AG10803 (cell line): ENCODE measurements around the gene STARD13.
A peak's percentile ranks its signal among the peaks of the same experiment; 100 is the strongest.

Experiments used
- DNase-seq: peaks from one replicate; pipeline ENCODE4 v3.0.0; 2010; ENCODE audit warnings: low read depth
- H3K4me3 ChIP-seq: 2 replicates; pipeline ENCODE4 v1.5.1; 2011; ENCODE audit warnings: mild to moderate bottlenecking, low read length, control low read depth
- CTCF ChIP-seq: conservative IDR thresholded peaks from 2 replicates; pipeline ENCODE4 v1.5.1; 2011; ENCODE audit warnings: mild to moderate bottlenecking, low read length, control low read depth, inconsistent platforms

STARD13 gene

GRCh38 chr13:33265607-33266006 lies 19.9 kb downstream of the STARD13 start:
- H3K4me3 ChIP-seq = no peak overlapping the region
- TF ChIP-seq CTCF = no peak
- DNase-seq = no peak

- TF ChIP-seq CTCF = no peak
- DNase-seq = no peak
- no peak overlapping the region for H3K4me3 ChIP-seq
Observed at GRCh38 chr13:33265133-33265532, 20.4 kb downstream of the STARD13 start.

DNA sequence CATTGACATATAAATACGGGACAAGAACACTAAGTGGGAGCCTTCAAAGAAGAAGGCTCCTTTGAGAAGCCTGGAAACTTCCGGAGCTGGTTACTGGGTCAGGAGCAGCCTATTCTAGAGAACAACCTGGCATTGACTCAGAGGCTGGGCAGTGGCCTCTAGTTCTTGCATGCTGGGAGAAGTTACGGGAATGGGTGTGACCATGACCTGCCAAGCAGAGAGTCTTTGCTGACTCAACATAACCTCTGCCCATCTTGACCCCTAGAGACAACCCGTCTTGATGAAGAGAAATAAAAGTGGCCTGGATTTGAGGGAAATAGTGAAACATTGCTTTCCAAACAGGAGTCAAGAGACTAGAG lies 21.0 kb downstream of the STARD13 start:
- DNase-seq = no peak
- TF ChIP-seq CTCF = no peak

DNA sequence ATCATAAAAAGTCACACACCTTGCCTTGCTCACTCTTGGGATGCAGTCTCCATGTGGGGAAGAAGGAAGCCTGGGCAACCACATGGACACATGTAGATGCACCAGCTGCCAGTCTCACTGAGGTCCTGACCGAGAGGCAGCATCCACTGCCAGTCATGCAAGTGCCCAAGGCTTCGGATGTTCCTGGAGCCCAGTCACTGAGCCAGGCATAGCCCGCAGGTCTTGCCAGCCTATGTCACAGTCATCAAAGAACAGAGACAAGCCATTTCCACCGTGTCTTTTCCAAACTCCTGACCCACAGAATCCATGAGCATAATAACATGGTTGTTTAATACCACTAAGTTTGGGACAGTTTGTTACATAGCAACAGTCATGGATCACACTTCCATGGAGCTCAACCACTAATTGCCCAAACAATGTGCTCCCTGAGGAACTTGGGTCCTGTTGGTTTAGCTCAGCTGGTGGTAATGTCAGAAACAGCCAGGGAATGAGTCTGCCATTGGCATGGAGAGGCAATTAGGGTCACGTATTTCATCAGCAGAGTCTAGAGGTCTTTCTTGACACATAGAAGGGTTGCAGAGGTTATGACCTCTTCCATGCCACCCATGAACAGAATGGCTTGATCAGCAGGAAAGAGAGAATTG lies 21.5 kb downstream of the STARD13 start:
- H3K4me3 ChIP-seq = no peak overlapping the region
- DNase-seq = peak; percentile 73
- no peak for TF ChIP-seq CTCF

More for the DNA sequence above, 21.0 kb downstream of the STARD13 start:
- H3K4me3 ChIP-seq = no peak overlapping the region

DNA sequence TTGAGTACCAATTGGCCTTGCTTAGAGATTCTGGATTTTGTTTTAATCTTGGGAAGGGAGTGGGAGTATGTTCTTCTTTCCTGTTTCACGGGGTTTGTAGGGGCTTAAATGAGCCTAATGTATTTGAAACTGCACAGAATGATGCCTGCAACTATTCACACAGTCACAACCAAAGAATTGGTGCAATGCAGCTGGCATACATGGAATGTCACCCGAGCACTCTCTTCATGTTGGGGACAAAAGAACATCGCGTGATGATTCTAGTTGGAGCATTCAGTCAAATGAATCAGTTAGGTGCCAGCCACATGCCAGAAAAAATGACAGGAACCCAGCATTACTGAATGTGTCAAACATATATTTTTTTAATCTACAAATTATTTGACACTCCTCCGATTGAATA lies 22.1 kb downstream of the STARD13 start:
- DNase-seq = no peak
- H3K4me3 ChIP-seq = no peak overlapping the region
- TF ChIP-seq CTCF = no peak

DNA sequence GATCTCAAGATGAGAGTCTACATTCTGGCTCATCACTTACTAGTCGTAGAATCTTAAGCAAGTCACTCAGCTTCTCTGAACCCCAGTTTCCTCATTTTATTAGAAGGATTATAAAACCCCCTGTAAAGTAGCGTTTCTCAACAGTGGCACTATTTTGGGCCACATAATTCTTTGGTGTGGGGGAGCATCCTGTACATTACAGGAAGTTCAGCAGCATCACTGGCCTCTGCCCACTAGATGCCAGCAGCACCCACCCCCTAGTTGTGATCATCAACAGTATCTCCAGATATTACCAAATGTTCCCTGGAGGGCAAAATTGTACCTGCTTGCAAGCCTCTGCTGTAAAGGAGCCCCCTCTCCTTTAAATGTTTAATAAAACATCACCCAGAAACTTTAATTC lies 22.6 kb downstream of the STARD13 start:
- 0 out of 2 replicates have a peak, but pooled peaks have one; percentile 19 for TF ChIP-seq CTCF
- DNase-seq = no peak
- H3K4me3 ChIP-seq = no peak overlapping the region

- no peak for DNase-seq
- no peak overlapping the region for H3K4me3 ChIP-seq
Observed at GRCh38 chr13:33262594-33262993, 23.0 kb downstream of the STARD13 start.

More at GRCh38 chr13:33262594-33262993, 23.0 kb downstream of the STARD13 start:
- no peak for TF ChIP-seq CTCF
